Ovary (tissue), 3 donors: ENCODE results near the gene ERGIC2.

Experiments used
- EP300 ChIP-seq: sonication (generic); formaldehyde crosslinking; IDR thresholded peaks from one replicate; pipeline ENCODE4 v1.6.1; 2017; ENCODE audit warnings: antibody characterized with exemption
- POLR2A ChIP-seq: fragments of 450-650 bp; IDR thresholded peaks from one replicate; pipeline ENCODE4 v1.6.1; 2017; ENCODE audit warnings: antibody characterized with exemption, mild to moderate bottlenecking, moderate library complexity
- TF ChIP-seq, protein P1 (sequence below), 3 donors: fragments of 450-650 bp in 2 of 3; fragments of 200-600 bp in 1 of 3; IDR thresholded peaks; one replicate each; pipeline versions ENCODE4 v1.5.1 to v1.8.0; 2016 to 2022; ENCODE audit warnings: antibody characterized with exemption in 3 of 3, mild to moderate bottlenecking in 1 of 3
- donor health status: DM: no; HTN: no; CAD: no.

DNA sequence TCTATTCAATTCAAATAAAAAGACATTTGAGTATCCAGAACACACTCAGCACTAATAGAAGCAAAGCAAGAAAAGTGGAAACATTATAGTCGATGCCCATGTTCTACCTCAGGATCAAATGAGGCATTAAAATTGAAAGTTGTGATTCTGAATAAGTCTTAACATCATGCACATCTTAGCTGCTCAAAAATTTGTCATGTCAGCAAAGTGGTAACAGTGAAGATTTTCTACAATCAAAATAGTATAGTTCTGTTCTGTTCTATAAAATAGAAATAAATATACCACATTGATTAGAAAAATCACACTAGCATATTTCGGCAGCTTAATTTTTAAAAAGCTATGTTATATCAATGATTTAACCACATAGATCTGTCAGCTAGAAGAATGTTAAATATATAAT is 74.7 kb downstream of the ERGIC2 start:
- TF ChIP-seq, protein P1, sequence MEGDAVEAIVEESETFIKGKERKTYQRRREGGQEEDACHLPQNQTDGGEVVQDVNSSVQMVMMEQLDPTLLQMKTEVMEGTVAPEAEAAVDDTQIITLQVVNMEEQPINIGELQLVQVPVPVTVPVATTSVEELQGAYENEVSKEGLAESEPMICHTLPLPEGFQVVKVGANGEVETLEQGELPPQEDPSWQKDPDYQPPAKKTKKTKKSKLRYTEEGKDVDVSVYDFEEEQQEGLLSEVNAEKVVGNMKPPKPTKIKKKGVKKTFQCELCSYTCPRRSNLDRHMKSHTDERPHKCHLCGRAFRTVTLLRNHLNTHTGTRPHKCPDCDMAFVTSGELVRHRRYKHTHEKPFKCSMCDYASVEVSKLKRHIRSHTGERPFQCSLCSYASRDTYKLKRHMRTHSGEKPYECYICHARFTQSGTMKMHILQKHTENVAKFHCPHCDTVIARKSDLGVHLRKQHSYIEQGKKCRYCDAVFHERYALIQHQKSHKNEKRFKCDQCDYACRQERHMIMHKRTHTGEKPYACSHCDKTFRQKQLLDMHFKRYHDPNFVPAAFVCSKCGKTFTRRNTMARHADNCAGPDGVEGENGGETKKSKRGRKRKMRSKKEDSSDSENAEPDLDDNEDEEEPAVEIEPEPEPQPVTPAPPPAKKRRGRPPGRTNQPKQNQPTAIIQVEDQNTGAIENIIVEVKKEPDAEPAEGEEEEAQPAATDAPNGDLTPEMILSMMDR (IDR thresholded peaks at IDR 0.05), result no peak
- TF ChIP-seq POLR2A (no peak), EP300 (no peak)
